Neural cell (in vitro differentiated cells): ENCODE data around the gene PRR14.

Experiments
- EP300 ChIP-seq: fragments of 450-650 bp; conservative IDR thresholded peaks from 2 replicates; pipeline ENCODE4 v1.6.1; 2014; ENCODE audit warnings: antibody characterized with exemption, mild to moderate bottlenecking, moderate library complexity; ENCODE audit not compliant: poor library complexity, severe bottlenecking
- TF ChIP-seq, protein P1 (sequence below): fragments of 450-650 bp; IDR thresholded peaks from 2 replicates; pipeline ENCODE4 v1.5.1; 2014; ENCODE audit warnings: antibody characterized with exemption, mild to moderate bottlenecking, moderate library complexity; ENCODE audit not compliant: poor library complexity, severe bottlenecking

DNA sequence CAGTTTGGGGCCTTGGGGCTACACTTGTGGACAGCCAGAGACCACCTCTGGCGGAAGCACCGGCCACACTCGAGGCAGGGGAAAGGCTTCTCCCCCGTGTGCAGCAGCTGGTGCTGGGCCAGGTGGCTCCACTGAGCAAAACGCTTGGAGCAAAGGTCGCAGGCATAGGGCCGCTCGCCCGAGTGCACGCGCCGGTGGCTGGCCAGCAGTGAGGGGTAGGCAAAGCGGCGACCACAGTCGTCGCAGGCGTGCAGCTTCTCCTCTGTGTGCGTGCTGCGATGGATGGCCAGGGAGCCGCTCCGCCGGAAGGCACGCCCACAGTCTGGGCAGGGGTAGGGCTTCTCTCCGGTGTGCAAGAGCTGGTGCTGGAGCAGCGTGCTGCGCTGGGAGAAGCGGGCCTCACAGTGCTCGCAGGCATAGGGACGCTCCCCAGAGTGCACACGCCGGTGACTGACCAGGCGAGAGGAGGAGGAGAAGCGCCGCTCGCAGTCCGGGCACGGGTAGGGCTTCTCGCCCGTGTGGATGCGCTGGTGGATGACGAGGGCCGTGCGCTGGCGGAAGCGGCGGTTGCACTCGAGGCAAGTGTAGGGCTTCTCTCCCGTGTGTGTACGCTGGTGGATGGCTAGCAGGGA, 46.3 kb upstream of the PRR14 start:
- TF ChIP-seq, protein P1, sequence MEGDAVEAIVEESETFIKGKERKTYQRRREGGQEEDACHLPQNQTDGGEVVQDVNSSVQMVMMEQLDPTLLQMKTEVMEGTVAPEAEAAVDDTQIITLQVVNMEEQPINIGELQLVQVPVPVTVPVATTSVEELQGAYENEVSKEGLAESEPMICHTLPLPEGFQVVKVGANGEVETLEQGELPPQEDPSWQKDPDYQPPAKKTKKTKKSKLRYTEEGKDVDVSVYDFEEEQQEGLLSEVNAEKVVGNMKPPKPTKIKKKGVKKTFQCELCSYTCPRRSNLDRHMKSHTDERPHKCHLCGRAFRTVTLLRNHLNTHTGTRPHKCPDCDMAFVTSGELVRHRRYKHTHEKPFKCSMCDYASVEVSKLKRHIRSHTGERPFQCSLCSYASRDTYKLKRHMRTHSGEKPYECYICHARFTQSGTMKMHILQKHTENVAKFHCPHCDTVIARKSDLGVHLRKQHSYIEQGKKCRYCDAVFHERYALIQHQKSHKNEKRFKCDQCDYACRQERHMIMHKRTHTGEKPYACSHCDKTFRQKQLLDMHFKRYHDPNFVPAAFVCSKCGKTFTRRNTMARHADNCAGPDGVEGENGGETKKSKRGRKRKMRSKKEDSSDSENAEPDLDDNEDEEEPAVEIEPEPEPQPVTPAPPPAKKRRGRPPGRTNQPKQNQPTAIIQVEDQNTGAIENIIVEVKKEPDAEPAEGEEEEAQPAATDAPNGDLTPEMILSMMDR = no peak
- TF ChIP-seq EP300 = no peak
